HL-60/S4 treated with retinoic acid at 250 ng/mL for 4 days and 3 days (cell line): ENCODE results near the gene PARD3B.

Experiments used
- in situ Hi-C: fragments of 300-500 bp; cut with MboI; formaldehyde crosslinking; loops from 2 replicates; pipeline ENCODE4 v1.7.0; 2022; ENCODE audit warnings: low sequenced_read_pairs

The PARD3B gene

GRCh38 chr2:205657579-205657978 lies 1112.3 kb downstream of the PARD3B start:
- in situ Hi-C loops: no loop called here

GRCh38 chr2:205658068-205658467 lies 1112.8 kb downstream of the PARD3B start:
- in situ Hi-C loops: no loop called here

- in situ Hi-C loops: no loop called here
These were observed 1113.3 kb downstream of the PARD3B start for GRCh38 chr2:205658572-205658971.

GRCh38 chr2:205659922-205660321 lies 1114.6 kb downstream of the PARD3B start:
- in situ Hi-C loops: no loop called here

- in situ Hi-C loops: no loop called here
These were observed 1115.3 kb downstream of the PARD3B start for GRCh38 chr2:205660521-205661124.

- in situ Hi-C loops: no loop called here
These were observed 1116.0 kb downstream of the PARD3B start for GRCh38 chr2:205661281-205661680.

GRCh38 chr2:205662206-205662965 lies 1117.1 kb downstream of the PARD3B start:
- in situ Hi-C loops: no loop called here

GRCh38 chr2:205665791-205666190 lies 1120.5 kb downstream of the PARD3B start:
- in situ Hi-C loops: no loop called here
